ENCODE measurements around the gene ANXA3. TPM values are rescaled to one million over a fixed set of nuclear protein-coding genes. Genes with fewer than 3 reads are reported as not detected.

ANXA3 gene
- total and polyA plus RNA-seq, 2 experiments from 2014 or later, result 194 to 198 TPM

GRCh38 chr4:78627966-78628678, 76.6 kb downstream of the ANXA3 start:
- no peaks in the 10 kb centered on the region for H3K79me2 ChIP-seq
- H3K4me3 ChIP-seq, result no peak overlapping the region
- DNase-seq (ENCODE audit: low spot score), result no peak
- no peaks in the 10 kb centered on the region for H3K27me3 ChIP-seq
- peaks cover 46% of the 10 kb centered on the region for H3K4me1 ChIP-seq (ENCODE audit: insufficient read depth)
- TF ChIP-seq EZH2 (IDR thresholded peaks at IDR 0.05; ENCODE audit: borderline replicate concordance) (no peak), EZH2phosphoT487 (IDR thresholded peaks at IDR 0.05; ENCODE audit: low read depth, severe bottlenecking, unreplicated experiment) (no peak)
- TF ChIP-seq, protein P1, sequence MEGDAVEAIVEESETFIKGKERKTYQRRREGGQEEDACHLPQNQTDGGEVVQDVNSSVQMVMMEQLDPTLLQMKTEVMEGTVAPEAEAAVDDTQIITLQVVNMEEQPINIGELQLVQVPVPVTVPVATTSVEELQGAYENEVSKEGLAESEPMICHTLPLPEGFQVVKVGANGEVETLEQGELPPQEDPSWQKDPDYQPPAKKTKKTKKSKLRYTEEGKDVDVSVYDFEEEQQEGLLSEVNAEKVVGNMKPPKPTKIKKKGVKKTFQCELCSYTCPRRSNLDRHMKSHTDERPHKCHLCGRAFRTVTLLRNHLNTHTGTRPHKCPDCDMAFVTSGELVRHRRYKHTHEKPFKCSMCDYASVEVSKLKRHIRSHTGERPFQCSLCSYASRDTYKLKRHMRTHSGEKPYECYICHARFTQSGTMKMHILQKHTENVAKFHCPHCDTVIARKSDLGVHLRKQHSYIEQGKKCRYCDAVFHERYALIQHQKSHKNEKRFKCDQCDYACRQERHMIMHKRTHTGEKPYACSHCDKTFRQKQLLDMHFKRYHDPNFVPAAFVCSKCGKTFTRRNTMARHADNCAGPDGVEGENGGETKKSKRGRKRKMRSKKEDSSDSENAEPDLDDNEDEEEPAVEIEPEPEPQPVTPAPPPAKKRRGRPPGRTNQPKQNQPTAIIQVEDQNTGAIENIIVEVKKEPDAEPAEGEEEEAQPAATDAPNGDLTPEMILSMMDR (IDR thresholded peaks at IDR 0.05; ENCODE audit: poor library complexity), result no peak
- 85% methylated on average over 4 of the region's 4 CpGs for WGBS (ENCODE audit: low lambda C conversion rate, missing lambda C conversion rate)
- no peaks in the 10 kb centered on the region for H3K9me2 ChIP-seq (replicated peaks; ENCODE audit: insufficient read depth)
- no peaks in the 10 kb centered on the region for H4K20me1 ChIP-seq (ENCODE audit: insufficient read depth, poor library complexity, severe bottlenecking)
- no peaks in the 10 kb centered on the region for H3K36me3 ChIP-seq (replicated peaks; ENCODE audit: insufficient read depth, low read depth)
- H3K27ac ChIP-seq, result peak overlapping the region; percentile 97
- H3K4me2 ChIP-seq, result peak overlapping the region; percentile 41
- no peak overlapping the region for H2AFZ ChIP-seq
- H3K9me3 ChIP-seq (ENCODE audit: low read depth), result no peaks in the 10 kb centered on the region

DNA sequence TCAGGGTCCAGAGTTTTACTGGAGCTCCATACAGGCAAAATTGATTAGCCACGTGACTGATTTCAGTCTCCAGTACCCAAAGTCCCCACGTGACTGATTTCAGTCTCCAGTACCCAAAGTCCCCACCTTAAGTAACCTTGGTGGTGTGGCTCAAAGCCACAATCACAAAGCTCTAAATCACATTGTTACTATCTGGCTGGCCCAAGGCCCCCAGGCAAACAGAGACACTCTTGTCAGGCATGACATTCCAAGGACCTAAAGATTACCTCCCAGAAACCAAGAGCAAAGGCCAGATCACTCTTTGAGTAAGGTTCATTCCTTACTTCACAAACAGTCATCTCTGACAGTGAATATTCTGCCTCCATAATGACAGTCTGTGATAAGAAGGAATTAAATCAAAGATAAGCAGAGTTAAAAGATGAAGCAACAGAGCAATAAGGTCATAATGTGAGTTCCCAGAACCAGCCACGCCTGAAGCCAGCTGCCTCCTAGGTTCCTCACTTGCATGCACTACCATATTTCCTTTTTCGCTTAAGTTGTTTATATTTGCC, 78.5 kb downstream of the ANXA3 start:
- TF ChIP-seq, protein P1 (IDR thresholded peaks at IDR 0.05; ENCODE audit: poor library complexity), result no peak
- TF ChIP-seq EZH2phosphoT487 (IDR thresholded peaks at IDR 0.05; ENCODE audit: low read depth, severe bottlenecking, unreplicated experiment) (no peak), EZH2 (IDR thresholded peaks at IDR 0.05; ENCODE audit: borderline replicate concordance) (no peak)
- H3K27me3 ChIP-seq, result no peaks in the 10 kb centered on the region
- no peaks in the 10 kb centered on the region for H3K9me2 ChIP-seq (replicated peaks; ENCODE audit: insufficient read depth)
- 28% methylated on average over 4 of the region's 4 CpGs for WGBS (ENCODE audit: low lambda C conversion rate, missing lambda C conversion rate)
- no peaks in the 10 kb centered on the region for H4K20me1 ChIP-seq (ENCODE audit: insufficient read depth, poor library complexity, severe bottlenecking)
- peak overlapping the region; percentile 97 for H3K27ac ChIP-seq
- H3K4me3 ChIP-seq, result no peak overlapping the region
- H2AFZ ChIP-seq, result no peak overlapping the region
- no peaks in the 10 kb centered on the region for H3K36me3 ChIP-seq (replicated peaks; ENCODE audit: insufficient read depth, low read depth)
- DNase-seq (ENCODE audit: low spot score), result peak; percentile 63
- peaks cover 41% of the 10 kb centered on the region for H3K4me1 ChIP-seq (ENCODE audit: insufficient read depth)
- no peaks in the 10 kb centered on the region for H3K79me2 ChIP-seq
- H3K9me3 ChIP-seq (ENCODE audit: low read depth), result no peaks in the 10 kb centered on the region
- H3K4me2 ChIP-seq, result no peak overlapping the region

GRCh38 chr4:78630615-78631014, 79.0 kb downstream of the ANXA3 start:
- H3K27ac ChIP-seq, result peak overlapping the region; percentile 97
- peaks cover 41% of the 10 kb centered on the region for H3K4me1 ChIP-seq (ENCODE audit: insufficient read depth)
- H3K27me3 ChIP-seq, result no peaks in the 10 kb centered on the region
- H3K9me2 ChIP-seq (replicated peaks; ENCODE audit: insufficient read depth), result no peaks in the 10 kb centered on the region
- no peak for DNase-seq (ENCODE audit: low spot score)
- TF ChIP-seq, protein P1 (IDR thresholded peaks at IDR 0.05; ENCODE audit: poor library complexity), result no peak
- TF ChIP-seq EZH2 (IDR thresholded peaks at IDR 0.05; ENCODE audit: borderline replicate concordance), result no peak
- no peak for TF ChIP-seq EZH2phosphoT487 (IDR thresholded peaks at IDR 0.05; ENCODE audit: low read depth, severe bottlenecking, unreplicated experiment)
- H4K20me1 ChIP-seq (ENCODE audit: insufficient read depth, poor library complexity, severe bottlenecking), result no peaks in the 10 kb centered on the region
- H3K9me3 ChIP-seq (ENCODE audit: low read depth), result no peaks in the 10 kb centered on the region
- 80% methylated on average over 2 of the region's 2 CpGs for WGBS (ENCODE audit: low lambda C conversion rate, missing lambda C conversion rate)
- no peak overlapping the region for H3K4me2 ChIP-seq
- no peaks in the 10 kb centered on the region for H3K36me3 ChIP-seq (replicated peaks; ENCODE audit: insufficient read depth, low read depth)
- H2AFZ ChIP-seq, result no peak overlapping the region
- no peak overlapping the region for H3K4me3 ChIP-seq
- H3K79me2 ChIP-seq, result no peaks in the 10 kb centered on the region

Measured in hepatocyte (in vitro differentiated cells).